GM18526 (cell line): ENCODE measurements around the gene ADK.

Experiments used
- POLR2A ChIP-seq: IDR thresholded peaks from 3 replicates; pipeline ENCODE4 v1.6.1; 2011; ENCODE audit not compliant: insufficient read length; ENCODE audit errors: extremely low read depth

The ADK gene

GRCh38 chr10:74255888-74256357 lies 104.9 kb downstream of the ADK start:
- TF ChIP-seq POLR2A = no peak

- TF ChIP-seq POLR2A = no peak
Observed at GRCh38 chr10:74262856-74263255, 111.8 kb downstream of the ADK start.

- TF ChIP-seq POLR2A = no peak
Observed at GRCh38 chr10:74263996-74264395, 113.0 kb downstream of the ADK start.

GRCh38 chr10:74272288-74272687 lies 121.3 kb downstream of the ADK start:
- no peak for TF ChIP-seq POLR2A

GRCh38 chr10:74275755-74276290 lies 124.8 kb downstream of the ADK start:
- TF ChIP-seq POLR2A = no peak

- TF ChIP-seq POLR2A = no peak
Observed at GRCh38 chr10:74276416-74276815, 125.4 kb downstream of the ADK start.

GRCh38 chr10:74282151-74282847 lies 131.3 kb downstream of the ADK start:
- no peak for TF ChIP-seq POLR2A

- TF ChIP-seq POLR2A = no peak
Observed at GRCh38 chr10:74282848-74283210, 131.8 kb downstream of the ADK start.

- no peak for TF ChIP-seq POLR2A
Observed at GRCh38 chr10:74289188-74289587, 138.2 kb downstream of the ADK start.

GRCh38 chr10:74289951-74290350 lies 138.9 kb downstream of the ADK start:
- no peak for TF ChIP-seq POLR2A

GRCh38 chr10:74290708-74291107 lies 139.7 kb downstream of the ADK start:
- TF ChIP-seq POLR2A = no peak

- TF ChIP-seq POLR2A = no peak
Observed at GRCh38 chr10:74292871-74293427, 141.9 kb downstream of the ADK start.

- TF ChIP-seq POLR2A = no peak
Observed at GRCh38 chr10:74293686-74294371, 142.8 kb downstream of the ADK start.

- no peak for TF ChIP-seq POLR2A
Observed at GRCh38 chr10:74297389-74298080, 146.5 kb downstream of the ADK start.

GRCh38 chr10:74300666-74301065 lies 149.6 kb downstream of the ADK start:
- no peak for TF ChIP-seq POLR2A
